Retinal pigment epithelial cell (primary cell): ENCODE data around the gene LIN7B.

Experiments used
- DNase-seq: peaks from one replicate; pipeline ENCODE4 v3.0.0-alpha.2; 2010; ENCODE audit warnings: low read depth
- H3K4me3 ChIP-seq: 2 replicates; pipeline ENCODE4 v1.5.1; 2011; ENCODE audit warnings: mild to moderate bottlenecking, low read length, control low read depth, moderate library complexity
- TF ChIP-seq, protein P1 (sequence below): conservative IDR thresholded peaks from 2 replicates; pipeline ENCODE4 v1.5.1; 2011; ENCODE audit warnings: low read depth, low read length, control low read depth, inconsistent platforms

Gene LIN7B

DNA sequence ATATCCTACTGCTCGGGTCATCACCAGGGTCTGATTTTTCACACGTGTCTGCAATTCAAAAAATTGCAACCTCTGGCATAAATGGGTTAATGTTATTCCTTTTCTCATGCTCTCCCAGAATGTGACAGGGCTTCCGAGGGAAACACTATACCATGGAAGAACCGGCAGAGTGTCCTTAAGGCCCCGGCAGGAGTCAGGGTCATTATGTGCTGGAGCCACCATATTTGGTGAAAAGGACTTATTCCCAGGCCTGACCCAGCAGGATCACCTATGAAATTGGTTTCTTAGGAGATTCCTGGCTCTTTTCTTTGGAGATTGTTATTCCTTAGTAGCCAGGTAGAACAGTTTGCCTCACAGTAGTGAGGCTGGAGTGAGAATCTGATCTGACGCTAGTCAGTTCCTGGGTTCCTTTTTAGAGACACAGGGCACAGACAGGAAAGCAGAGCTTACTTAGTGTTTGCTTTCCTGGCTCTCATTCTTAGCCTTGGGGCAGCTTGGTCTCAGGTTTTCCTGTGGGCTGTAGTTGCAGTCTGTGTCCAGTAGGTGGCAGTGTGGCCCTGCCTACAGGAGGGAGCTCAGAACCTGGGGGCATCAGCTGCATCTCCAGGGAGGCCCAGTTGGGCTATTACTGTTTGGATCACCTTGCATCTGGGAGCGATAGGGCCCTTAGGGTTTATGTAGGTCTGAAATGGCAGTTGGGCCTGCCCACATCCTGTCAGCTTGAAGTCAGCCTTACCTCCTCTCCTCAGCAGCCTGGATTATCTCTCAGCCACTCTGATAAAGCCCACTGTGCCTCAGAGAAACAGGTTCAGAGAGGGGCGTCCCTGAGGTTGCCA lies 16.5 kb upstream of the LIN7B start:
- no peak for DNase-seq
- TF ChIP-seq, protein P1, sequence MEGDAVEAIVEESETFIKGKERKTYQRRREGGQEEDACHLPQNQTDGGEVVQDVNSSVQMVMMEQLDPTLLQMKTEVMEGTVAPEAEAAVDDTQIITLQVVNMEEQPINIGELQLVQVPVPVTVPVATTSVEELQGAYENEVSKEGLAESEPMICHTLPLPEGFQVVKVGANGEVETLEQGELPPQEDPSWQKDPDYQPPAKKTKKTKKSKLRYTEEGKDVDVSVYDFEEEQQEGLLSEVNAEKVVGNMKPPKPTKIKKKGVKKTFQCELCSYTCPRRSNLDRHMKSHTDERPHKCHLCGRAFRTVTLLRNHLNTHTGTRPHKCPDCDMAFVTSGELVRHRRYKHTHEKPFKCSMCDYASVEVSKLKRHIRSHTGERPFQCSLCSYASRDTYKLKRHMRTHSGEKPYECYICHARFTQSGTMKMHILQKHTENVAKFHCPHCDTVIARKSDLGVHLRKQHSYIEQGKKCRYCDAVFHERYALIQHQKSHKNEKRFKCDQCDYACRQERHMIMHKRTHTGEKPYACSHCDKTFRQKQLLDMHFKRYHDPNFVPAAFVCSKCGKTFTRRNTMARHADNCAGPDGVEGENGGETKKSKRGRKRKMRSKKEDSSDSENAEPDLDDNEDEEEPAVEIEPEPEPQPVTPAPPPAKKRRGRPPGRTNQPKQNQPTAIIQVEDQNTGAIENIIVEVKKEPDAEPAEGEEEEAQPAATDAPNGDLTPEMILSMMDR, result peak; percentile 100
- no peak overlapping the region for H3K4me3 ChIP-seq

DNA sequence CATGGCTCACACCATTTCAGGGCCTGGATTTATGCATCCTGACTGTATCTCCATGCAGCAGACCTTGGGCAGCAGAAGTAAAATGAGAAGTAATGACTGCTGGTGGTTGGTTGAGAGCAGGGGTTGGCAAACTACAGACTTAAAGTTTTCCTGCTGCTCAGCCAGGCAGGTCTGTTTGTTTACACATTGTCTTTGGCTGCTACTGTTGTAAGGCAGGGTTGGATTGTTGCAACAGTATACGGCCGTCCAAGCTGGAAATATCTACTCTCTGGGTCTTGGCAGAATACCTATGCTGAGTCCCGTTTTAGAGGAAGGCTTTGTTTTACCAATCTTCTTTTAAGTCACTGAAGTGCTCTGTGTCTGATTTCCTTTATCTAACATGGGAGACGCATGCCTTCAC lies 15.4 kb upstream of the LIN7B start:
- H3K4me3 ChIP-seq, result no peak overlapping the region
- DNase-seq, result no peak
- TF ChIP-seq, protein P1, result no peak

DNA sequence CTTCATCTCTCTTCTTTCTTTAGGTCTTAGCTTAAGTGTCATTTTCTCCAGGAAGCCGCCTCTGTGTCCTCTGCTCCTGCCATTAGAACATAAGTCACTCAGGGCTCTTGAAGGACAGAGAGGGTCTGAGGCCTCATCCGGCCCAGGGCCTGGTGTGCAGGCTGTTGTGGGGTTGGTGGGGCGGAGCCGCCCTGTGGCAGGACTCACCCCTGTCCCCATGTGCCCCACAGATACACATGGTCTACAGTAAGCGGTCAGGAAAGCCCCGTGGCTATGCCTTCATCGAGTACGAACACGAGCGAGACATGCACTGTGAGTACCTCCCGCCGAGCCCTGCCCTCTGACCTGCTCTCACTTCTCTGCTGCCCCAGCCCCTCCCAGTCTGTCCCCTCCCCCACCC lies 13.0 kb upstream of the LIN7B start:
- TF ChIP-seq, protein P1, result no peak
- no peak overlapping the region for H3K4me3 ChIP-seq
- no peak for DNase-seq

DNA sequence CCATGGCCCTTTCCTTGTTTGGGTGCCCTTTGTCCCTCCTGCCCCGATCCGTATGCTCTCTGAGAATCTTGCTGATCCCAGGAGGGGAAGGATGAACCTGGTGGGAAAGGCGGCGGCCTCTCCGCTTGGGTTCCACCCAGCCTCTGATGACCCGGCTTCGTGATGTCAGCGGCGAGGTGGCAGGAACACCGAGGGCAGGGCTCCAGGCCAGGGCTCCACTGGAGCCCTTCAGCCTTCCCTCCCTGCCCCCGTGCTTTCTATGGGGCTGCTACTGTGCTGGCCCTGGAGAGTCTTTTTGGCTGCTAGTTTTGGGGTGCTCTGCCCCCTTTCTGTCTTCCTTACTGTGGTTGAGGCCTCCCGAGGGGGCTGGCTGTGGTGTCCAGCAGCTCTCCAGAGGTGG lies 11.9 kb upstream of the LIN7B start:
- DNase-seq, result no peak
- TF ChIP-seq, protein P1, result no peak
- no peak overlapping the region for H3K4me3 ChIP-seq

DNA sequence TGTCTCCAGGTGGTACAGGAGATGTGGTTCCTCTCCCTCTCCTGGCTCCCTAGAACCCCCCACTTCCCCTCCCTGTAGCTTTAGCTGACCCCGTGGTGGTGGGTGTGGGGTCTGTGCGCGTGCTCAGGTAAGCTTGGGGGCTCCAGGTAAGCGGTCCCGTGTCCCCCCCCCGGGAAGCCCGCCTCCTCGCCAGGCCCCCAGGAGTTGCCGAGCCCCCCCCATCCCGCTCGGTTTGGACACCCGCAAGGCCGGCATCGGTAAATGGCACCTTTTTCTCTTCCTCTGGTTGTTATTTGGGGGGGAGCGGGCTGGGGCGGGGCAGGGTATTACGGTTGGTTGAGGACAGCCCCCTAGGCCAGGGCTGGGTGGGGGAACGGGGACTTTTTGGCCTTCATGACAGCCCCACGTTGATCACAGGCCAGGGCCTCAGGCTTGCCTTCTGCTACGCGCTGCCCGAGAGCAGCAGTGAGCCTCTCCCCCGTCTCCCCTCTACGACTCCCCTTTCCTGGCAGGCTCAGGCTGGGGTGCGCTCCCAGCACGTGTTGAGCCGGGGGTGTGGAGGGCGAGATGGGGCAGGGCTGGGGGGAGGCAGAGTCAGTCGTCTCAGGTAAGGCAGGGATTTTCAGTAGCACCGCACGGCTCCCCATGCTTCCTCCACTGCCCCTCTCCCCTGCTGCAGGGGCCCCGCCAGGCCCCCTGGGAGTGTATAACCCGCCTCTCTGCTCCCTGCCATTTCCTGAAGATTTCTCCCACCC lies 10.7 kb upstream of the LIN7B start:
- no peak for DNase-seq
- TF ChIP-seq, protein P1, result no peak
- H3K4me3 ChIP-seq, result no peak overlapping the region

DNA sequence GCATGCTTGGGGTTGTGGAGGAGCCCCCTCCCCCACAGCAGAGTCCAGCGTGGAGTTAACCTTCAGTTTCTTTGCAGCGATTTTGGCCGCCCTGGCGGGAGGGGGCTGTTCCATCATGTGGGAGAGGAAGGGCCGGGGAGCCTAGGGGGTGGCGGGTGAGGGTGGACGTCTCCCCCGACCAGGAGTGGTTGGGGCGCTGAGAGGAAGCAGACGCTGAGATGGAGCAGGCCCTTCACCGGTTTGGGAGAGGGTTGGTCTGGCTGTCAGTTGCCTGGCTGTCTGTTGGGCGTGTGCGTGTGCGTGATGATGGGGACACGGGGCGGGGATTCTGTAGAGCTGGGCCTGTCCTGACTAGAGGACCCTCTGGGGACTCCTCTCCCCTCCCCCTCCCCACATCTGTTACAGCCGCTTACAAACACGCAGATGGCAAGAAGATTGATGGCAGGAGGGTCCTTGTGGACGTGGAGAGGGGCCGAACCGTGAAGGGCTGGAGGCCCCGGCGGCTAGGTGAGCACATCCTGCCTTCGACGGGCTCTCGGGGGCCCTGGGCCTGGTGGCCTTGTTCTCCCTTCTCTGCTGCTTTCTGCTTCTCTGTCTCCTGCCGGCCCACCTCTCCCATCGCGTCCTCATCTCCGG lies 9.8 kb upstream of the LIN7B start:
- no peak for DNase-seq
- no peak overlapping the region for H3K4me3 ChIP-seq
- TF ChIP-seq, protein P1, result no peak
